ENCODE data around the gene OGA. TPM values are rescaled to one million over a fixed set of nuclear protein-coding genes. Genes with fewer than 3 reads are reported as not detected.

Gene OGA
- total and polyA plus RNA-seq, 9 of the 15 experiments (the other 6 are each of a cell fraction or from before 2014, with no cell fraction given) = 13.5 to 73.5 (median 59.5) TPM

DNA sequence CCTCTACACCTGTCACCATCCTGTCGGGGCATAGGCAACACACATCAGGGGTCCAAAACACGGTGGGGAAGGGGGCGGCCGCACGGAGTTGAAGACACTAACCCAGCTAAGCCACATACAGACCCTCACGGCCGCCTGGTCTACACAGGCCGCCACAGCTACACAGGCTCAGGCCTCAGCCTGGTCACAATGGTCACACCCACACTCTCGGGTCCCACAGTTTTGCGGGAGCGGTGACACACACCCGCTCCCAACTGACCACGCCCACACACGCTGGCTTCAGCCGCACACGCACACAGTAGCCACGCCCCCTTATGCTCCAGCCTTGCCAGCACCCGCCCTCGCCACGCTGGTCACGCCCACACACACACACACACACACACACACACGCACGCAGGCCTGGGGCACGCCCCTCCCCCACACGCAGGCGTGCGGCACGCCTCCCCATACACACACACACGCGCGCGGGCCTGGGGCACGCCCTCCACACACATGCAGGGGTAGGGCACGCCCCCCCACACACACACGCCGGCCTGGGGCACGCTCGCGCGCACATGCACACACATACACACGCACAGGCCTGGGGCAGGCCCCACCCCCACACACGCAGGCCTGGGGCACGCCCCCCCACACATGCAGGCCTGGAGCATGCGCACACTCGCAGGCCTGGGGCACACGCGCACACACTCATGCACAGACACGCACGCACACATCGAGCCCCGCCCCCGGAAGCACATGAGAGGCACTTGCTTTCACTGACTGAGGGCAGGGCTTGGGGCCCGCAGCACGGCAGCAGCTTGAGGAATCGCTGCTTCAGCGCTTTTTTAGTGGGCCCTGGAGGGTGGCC lies 12.3 kb upstream of the OGA start (continued):
- TF ChIP-seq IRF2 (CRISPR knock-in tag; IDR thresholded peaks at IDR 0.05) (no peak), ZNF124 (CRISPR knock-in tag; IDR thresholded peaks at IDR 0.05) (no peak), SMAD1 (IDR thresholded peaks at IDR 0.05; ENCODE audit: low read depth, low read length, partially characterized antibody) (no peak), ETS2 (tag; IDR thresholded peaks at IDR 0.05; ENCODE audit: borderline replicate concordance, poor library complexity, severe bottlenecking) (no peak), NCOA4 (IDR thresholded peaks at IDR 0.05; ENCODE audit: partially characterized antibody) (no peak), SETDB1 (IDR thresholded peaks at IDR 0.05; ENCODE audit: low read length) (no peak), NFIX (CRISPR knock-in tag; IDR thresholded peaks at IDR 0.05; ENCODE audit: low read depth) (no peak), NFATC3 (IDR thresholded peaks at IDR 0.05) (no peak), C11orf30 (IDR thresholded peaks at IDR 0.05; ENCODE audit: low read depth) (peak; percentile 92), ZSCAN29 (IDR thresholded peaks at IDR 0.05) (peak; percentile 56; the same call in 1 of the 2 replicates), CEBPG (CRISPR knock-in tag; IDR thresholded peaks at IDR 0.05) (no peak), CEBPG (tag; conservative IDR thresholded peaks at IDR 0.05 in 1 of 2, IDR thresholded peaks at IDR 0.05 in 1 of 2) (no peak), ZC3H11A (IDR thresholded peaks at IDR 0.05; ENCODE audit: low read depth, low read length) (no peak), ZBTB8A (IDR thresholded peaks at IDR 0.05; ENCODE audit: partially characterized antibody) (no peak), ETV5 (CRISPR knock-in tag; IDR thresholded peaks at IDR 0.05; ENCODE audit: low read depth) (peak; percentile 42; the same call in 1 of the 2 replicates), DACH1 (IDR thresholded peaks at IDR 0.05; ENCODE audit: partially characterized antibody) (no peak), RFX7 (CRISPR knock-in tag; IDR thresholded peaks at IDR 0.05) (no peak)
- TF ChIP-seq, protein P1, sequence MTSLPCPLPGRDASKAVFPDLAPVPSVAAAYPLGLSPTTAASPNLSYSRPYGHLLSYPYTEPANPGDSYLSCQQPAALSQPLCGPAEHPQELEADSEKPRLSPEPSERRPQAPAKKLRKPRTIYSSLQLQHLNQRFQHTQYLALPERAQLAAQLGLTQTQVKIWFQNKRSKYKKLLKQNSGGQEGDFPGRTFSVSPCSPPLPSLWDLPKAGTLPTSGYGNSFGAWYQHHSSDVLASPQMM (CRISPR knock-in tag; IDR thresholded peaks at IDR 0.05) = no peak
- TF ChIP-seq, protein P2, sequence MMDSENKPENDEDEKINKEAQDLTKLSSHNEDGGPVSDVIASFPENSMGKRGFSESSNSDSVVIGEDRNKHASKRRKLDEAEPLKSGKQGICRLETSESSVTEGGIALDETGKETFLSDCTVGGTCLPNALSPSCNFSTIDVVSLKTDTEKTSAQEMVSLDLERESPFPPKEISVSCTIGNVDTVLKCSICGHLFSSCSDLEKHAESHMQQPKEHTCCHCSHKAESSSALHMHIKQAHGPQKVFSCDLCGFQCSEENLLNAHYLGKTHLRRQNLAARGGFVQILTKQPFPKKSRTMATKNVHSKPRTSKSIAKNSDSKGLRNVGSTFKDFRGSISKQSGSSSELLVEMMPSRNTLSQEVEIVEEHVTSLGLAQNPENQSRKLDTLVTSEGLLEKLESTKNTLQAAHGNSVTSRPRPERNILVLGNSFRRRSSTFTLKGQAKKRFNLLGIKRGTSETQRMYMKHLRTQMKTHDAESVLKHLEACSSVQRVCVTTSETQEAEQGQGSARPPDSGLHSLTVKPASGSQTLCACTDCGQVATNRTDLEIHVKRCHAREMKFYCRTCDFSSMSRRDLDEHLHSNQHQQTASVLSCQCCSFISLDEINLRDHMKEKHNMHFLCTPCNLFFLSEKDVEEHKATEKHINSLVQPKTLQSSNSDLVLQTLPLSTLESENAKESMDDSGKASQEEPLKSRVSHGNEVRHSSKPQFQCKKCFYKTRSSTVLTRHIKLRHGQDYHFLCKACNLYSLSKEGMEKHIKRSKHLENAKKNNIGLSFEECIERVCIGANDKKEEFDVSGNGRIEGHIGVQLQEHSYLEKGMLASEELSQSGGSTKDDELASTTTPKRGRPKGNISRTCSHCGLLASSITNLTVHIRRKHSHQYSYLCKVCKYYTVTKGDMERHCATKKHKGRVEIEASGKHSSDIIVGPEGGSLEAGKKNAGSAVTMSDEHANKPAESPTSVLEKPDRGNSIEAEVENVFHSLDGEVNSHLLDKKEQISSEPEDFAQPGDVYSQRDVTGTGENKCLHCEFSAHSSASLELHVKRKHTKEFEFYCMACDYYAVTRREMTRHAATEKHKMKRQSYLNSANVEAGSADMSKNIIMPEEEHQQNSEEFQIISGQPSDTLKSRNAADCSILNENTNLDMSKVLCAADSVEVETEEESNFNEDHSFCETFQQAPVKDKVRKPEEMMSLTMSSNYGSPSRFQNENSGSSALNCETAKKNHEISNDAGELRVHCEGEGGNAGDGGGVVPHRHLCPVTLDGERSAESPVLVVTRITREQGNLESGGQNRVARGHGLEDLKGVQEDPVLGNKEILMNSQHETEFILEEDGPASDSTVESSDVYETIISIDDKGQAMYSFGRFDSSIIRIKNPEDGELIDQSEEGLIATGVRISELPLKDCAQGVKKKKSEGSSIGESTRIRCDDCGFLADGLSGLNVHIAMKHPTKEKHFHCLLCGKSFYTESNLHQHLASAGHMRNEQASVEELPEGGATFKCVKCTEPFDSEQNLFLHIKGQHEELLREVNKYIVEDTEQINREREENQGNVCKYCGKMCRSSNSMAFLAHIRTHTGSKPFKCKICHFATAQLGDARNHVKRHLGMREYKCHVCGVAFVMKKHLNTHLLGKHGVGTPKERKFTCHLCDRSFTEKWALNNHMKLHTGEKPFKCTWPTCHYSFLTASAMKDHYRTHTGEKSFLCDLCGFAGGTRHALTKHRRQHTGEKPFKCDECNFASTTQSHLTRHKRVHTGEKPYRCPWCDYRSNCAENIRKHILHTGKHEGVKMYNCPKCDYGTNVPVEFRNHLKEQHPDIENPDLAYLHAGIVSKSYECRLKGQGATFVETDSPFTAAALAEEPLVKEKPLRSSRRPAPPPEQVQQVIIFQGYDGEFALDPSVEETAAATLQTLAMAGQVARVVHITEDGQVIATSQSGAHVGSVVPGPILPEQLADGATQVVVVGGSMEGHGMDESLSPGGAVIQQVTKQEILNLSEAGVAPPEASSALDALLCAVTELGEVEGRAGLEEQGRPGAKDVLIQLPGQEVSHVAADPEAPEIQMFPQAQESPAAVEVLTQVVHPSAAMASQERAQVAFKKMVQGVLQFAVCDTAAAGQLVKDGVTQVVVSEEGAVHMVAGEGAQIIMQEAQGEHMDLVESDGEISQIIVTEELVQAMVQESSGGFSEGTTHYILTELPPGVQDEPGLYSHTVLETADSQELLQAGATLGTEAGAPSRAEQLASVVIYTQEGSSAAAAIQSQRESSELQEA (IDR thresholded peaks at IDR 0.05; ENCODE audit: low read depth) = no peak
- TF ChIP-seq, protein P3, sequence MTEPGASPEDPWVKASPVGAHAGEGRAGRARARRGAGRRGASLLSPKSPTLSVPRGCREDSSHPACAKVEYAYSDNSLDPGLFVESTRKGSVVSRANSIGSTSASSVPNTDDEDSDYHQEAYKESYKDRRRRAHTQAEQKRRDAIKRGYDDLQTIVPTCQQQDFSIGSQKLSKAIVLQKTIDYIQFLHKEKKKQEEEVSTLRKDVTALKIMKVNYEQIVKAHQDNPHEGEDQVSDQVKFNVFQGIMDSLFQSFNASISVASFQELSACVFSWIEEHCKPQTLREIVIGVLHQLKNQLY (CRISPR knock-in tag; conservative IDR thresholded peaks at IDR 0.05) = no peak

All from K562 (cell line).